ENCODE measurements around the gene NFE2L3.

The NFE2L3 gene

GRCh38 chr7:26151953-26152781 lies at the start of gene NFE2L3:
Gene NFE2L3, plus strand, starts transcription at chr7:26152198. Its CDS starts 301 bp downstream, at chr7:26152499.
- peak; percentile 79 for ATAC-seq
- TF ChIP-seq, protein P1, sequence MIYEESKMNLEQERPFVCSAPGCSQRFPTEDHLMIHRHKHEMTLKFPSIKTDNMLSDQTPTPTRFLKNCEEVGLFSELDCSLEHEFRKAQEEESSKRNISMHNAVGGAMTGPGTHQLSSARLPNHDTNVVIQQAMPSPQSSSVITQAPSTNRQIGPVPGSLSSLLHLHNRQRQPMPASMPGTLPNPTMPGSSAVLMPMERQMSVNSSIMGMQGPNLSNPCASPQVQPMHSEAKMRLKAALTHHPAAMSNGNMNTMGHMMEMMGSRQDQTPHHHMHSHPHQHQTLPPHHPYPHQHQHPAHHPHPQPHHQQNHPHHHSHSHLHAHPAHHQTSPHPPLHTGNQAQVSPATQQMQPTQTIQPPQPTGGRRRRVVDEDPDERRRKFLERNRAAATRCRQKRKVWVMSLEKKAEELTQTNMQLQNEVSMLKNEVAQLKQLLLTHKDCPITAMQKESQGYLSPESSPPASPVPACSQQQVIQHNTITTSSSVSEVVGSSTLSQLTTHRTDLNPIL (CRISPR knock-in tag; IDR thresholded peaks at IDR 0.05; ENCODE audit: low read depth), result no peak
- TF ChIP-seq TOX (CRISPR knock-in tag; IDR thresholded peaks at IDR 0.05; ENCODE audit: borderline replicate concordance) (no peak), ZNF8 (CRISPR knock-in tag; IDR thresholded peaks at IDR 0.05) (no peak), ZFP30 (CRISPR knock-in tag; IDR thresholded peaks at IDR 0.05) (no peak; the same call in 1 of the 2 replicates), BACH2 (CRISPR knock-in tag; IDR thresholded peaks at IDR 0.05; ENCODE audit: borderline replicate concordance) (no peak), ISL1 (CRISPR knock-in tag; IDR thresholded peaks at IDR 0.05) (no peak), TSHZ2 (CRISPR knock-in tag; IDR thresholded peaks at IDR 0.05) (no peak), PPARA (CRISPR knock-in tag; IDR thresholded peaks at IDR 0.05; ENCODE audit: borderline replicate concordance) (no peak), ARNTL (CRISPR knock-in tag; IDR thresholded peaks at IDR 0.05; ENCODE audit: borderline replicate concordance, low read depth) (no peak), ESRRG (CRISPR knock-in tag; IDR thresholded peaks at IDR 0.05) (no peak), TCF4 (CRISPR knock-in tag; IDR thresholded peaks at IDR 0.05; ENCODE audit: borderline replicate concordance) (no peak), OSR1 (CRISPR knock-in tag; IDR thresholded peaks at IDR 0.05) (no peak), ZC3H10 (CRISPR knock-in tag; IDR thresholded peaks at IDR 0.05) (no peak), RARB (CRISPR knock-in tag; IDR thresholded peaks at IDR 0.05) (no peak), CSDC2 (CRISPR knock-in tag; IDR thresholded peaks at IDR 0.05) (no peak), SNAI2 (CRISPR knock-in tag; IDR thresholded peaks at IDR 0.05) (no peak)
- TF ChIP-seq, protein P2, sequence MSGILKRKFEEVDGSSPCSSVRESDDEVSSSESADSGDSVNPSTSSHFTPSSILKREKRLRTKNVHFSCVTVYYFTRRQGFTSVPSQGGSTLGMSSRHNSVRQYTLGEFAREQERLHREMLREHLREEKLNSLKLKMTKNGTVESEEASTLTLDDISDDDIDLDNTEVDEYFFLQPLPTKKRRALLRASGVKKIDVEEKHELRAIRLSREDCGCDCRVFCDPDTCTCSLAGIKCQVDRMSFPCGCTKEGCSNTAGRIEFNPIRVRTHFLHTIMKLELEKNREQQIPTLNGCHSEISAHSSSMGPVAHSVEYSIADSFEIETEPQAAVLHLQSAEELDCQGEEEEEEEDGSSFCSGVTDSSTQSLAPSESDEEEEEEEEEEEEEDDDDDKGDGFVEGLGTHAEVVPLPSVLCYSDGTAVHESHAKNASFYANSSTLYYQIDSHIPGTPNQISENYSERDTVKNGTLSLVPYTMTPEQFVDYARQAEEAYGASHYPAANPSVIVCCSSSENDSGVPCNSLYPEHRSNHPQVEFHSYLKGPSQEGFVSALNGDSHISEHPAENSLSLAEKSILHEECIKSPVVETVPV (CRISPR knock-in tag; IDR thresholded peaks at IDR 0.05), result no peak
- TF ChIP-seq, protein P3, sequence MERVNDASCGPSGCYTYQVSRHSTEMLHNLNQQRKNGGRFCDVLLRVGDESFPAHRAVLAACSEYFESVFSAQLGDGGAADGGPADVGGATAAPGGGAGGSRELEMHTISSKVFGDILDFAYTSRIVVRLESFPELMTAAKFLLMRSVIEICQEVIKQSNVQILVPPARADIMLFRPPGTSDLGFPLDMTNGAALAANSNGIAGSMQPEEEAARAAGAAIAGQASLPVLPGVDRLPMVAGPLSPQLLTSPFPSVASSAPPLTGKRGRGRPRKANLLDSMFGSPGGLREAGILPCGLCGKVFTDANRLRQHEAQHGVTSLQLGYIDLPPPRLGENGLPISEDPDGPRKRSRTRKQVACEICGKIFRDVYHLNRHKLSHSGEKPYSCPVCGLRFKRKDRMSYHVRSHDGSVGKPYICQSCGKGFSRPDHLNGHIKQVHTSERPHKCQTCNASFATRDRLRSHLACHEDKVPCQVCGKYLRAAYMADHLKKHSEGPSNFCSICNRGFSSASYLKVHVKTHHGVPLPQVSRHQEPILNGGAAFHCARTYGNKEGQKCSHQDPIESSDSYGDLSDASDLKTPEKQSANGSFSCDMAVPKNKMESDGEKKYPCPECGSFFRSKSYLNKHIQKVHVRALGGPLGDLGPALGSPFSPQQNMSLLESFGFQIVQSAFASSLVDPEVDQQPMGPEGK (CRISPR knock-in tag; IDR thresholded peaks at IDR 0.05; ENCODE audit: borderline replicate concordance), result no peak
- TF ChIP-seq, protein P4, sequence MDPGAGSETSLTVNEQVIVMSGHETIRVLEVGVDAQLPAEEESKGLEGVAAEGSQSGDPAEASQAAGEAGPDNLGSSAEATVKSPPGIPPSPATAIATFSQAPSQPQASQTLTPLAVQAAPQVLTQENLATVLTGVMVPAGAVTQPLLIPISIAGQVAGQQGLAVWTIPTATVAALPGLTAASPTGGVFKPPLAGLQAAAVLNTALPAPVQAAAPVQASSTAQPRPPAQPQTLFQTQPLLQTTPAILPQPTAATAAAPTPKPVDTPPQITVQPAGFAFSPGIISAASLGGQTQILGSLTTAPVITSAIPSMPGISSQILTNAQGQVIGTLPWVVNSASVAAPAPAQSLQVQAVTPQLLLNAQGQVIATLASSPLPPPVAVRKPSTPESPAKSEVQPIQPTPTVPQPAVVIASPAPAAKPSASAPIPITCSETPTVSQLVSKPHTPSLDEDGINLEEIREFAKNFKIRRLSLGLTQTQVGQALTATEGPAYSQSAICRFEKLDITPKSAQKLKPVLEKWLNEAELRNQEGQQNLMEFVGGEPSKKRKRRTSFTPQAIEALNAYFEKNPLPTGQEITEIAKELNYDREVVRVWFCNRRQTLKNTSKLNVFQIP (CRISPR knock-in tag; IDR thresholded peaks at IDR 0.05; ENCODE audit: borderline replicate concordance, low read depth), result no peak

DNA sequence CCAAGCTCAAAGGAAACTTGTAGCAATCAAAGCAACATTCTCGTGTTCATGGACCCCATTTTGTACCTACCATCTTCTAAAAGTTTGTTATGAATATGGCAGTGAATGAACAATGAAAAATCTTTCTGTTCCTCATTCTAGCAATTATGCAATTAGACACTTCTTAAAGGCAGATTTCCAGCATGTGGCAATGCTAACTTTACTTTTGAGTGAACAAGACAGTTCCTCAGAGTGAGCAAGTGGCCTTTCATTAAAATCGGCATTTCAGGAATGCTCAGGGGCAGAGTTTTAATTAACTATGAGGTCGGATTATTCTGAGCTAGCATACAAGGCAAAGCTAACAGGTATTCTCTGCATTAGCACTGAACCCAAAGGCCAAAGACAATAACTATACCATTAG lies 48.4 kb upstream of the NFE2L3 start:
- ATAC-seq, result no peak
- TF ChIP-seq ARNTL (CRISPR knock-in tag; IDR thresholded peaks at IDR 0.05; ENCODE audit: borderline replicate concordance, low read depth) (no peak), ESRRG (CRISPR knock-in tag; IDR thresholded peaks at IDR 0.05) (no peak), SNAI2 (CRISPR knock-in tag; IDR thresholded peaks at IDR 0.05) (no peak)

DNA sequence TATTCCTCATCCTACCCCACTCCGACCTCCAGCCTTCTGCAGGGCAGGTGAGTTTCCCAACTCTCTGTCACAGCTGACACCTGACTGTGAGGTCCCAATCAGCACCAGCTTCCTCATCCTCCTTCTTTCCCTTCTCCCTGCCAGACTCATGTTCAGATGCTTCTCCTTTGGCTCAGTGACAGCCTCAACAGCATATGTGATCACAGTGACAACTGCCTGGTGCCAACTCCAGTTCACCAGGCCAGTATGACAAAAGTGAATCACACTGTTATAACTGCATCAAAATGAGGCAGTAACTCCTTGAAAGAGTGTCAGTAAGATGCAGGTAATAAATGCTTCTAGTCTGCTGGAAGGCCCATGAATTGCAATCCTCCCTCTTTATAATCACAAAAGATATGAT lies 46.8 kb upstream of the NFE2L3 start:
- no peak for ATAC-seq
- TF ChIP-seq SNAI2 (CRISPR knock-in tag; IDR thresholded peaks at IDR 0.05) (no peak), ZFP3 (CRISPR knock-in tag; IDR thresholded peaks at IDR 0.05) (no peak), ZNF70 (CRISPR knock-in tag; IDR thresholded peaks at IDR 0.05) (no peak), ZFP30 (CRISPR knock-in tag; IDR thresholded peaks at IDR 0.05) (no peak), ZNF8 (CRISPR knock-in tag; IDR thresholded peaks at IDR 0.05) (no peak)
- TF ChIP-seq, protein P2 (CRISPR knock-in tag; IDR thresholded peaks at IDR 0.05), result no peak
- TF ChIP-seq, protein P1 (CRISPR knock-in tag; IDR thresholded peaks at IDR 0.05; ENCODE audit: low read depth), result no peak
- TF ChIP-seq, protein P4 (CRISPR knock-in tag; IDR thresholded peaks at IDR 0.05; ENCODE audit: borderline replicate concordance, low read depth), result no peak

Data from SK-N-SH treated with all-trans-retinoic acid at 6 μM for 48 hours (cell line).